CMK (cell line): ENCODE data around the gene HMCN1.
"Not testable (repeated sequence)": the region's sequence is repeated elsewhere in the genome, so short reads cannot be mapped to it uniquely, and the experiment has no call there.

Source experiments
- DNase-seq: peaks from one replicate; pipeline ENCODE4 v3.0.0-alpha.2; 2010; ENCODE audit warnings: low read depth

The HMCN1 gene

GRCh38 chr1:186206048-186206570, 471.9 kb downstream of the HMCN1 start:
- DNase-seq = no peak

DNA sequence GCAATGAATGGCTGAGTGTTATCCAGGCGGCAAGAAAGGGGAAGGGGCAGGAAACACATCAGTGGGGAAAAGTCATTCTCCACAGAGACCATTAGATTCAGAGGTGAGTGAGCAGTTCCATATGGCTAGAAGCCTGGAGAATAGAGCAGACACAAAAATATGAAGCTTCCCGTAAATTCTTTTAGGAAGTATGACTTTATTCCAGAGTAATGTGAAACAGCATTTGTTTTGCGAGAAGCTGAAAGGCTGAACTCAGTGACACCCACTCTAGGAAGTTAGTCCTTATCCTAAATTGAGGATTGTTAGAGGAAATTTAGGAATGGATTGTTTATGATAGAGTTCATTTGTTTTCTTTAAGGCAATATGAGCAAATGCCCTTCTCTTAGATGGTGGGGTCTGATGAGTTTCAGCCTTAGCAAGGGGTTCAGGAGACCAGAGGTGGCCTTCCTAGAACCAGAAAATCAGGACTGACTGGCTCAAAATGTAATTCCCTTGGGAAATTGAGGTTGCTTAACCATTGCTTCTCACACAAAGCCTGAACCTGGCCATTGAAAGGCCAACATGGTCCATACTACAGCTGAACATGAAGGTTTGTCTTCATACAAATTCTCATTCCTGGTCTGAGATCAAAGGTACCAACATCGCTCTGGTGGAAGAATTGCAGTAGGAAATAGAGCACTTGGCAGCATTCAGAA, 473.3 kb downstream of the HMCN1 start:
- no peak for DNase-seq

DNA sequence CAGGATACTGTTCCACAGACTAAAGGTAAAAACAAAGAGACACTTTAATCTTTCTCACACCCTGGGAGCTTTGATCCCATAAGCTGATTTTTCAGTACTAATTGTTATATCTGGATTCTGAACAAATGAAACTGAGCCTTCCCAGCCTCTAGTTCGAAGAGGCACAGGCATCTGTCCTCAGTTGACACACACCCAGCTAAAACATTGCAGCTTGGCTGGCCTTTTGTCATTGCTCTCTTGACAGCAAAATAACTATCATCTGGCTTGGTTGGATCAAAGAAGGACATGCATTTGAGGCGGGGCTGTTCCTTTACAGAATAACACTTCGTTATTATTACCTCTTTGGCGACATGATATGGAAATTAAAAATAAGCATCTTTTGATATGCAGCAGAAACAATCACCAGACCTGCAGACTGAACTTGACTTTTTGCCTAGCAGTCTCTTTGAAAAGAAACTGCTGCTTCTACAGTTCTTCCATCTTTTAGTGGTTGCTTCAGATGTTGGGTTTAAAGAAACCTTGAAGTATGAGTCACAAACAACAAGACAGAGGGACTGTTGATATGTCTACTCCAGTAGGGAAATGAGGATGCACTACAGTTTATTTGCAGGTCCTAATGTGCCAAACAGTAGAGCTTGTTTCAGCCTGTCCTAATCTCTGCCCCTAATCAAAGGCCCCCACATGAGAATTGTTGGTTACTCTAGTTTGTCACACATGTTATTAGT, 474.4 kb downstream of the HMCN1 start:
- DNase-seq = no peak

DNA sequence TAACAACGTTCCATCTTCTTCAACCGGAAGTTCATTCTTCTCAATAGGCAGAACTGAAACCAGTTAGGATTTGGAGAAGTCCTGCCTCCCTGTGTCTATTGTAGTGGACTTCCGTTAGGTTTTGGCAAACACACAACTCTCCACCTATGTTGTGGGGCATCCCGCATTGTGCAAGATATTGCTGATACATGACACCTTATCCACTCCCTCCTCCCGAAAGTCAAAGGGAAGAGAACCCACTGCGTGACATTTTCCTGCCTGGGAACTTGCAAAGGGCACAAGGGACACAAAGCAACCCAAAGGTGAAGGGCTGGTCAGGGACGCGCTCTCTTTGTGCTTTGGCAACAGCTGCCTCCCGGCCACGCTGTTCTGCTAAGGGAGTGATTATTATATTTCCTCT, 476.1 kb downstream of the HMCN1 start:
- no peak for DNase-seq

DNA sequence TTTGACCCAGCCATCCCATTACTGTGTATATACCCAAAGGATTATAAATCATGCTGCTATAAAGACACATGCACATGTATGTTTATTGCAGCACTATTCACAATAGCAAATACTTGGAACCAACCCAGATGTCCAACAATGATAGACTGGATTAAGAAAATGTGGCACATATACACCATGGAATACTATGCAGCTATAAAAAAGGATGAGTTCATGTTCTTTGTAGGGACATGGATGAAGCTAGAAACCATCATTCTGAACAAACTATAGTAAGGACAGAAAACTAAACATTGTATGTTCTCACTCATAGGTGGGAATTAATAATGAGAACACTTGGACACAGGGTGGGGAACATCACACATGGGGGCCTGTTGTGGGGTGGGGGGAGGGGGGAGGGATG, 477.4 kb downstream of the HMCN1 start:
- not testable (repeated sequence) for DNase-seq

DNA sequence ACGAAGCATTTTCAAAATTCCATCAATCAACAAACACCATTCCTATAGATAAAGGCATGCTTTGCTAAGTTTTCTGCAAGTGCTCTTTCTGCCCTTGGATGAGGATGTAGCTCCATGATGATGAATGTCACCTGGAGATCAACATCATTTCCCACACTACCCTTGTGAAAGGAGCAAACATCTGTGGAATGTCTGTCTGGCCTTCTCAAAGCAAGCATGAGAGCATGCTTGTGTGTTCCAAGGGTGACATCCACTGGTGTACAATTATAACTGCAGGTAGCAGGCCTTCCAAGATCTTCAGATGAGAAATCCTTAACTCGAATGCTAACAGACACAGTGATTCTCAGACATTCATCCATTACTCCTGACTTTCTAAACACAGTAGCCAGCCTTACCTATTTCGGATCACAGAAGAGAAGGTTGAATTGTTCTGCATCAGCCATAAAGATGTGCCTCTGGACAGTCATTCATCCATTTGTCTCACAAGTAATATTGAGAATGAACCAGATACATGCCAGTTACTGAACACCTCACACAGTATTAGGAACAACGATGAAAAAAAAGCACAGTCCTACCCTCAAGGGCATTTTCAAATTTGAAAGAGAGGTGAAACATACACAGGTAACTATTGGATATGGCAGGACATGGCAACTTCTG, 478.5 kb downstream of the HMCN1 start:
- DNase-seq = peak; percentile 69

DNA sequence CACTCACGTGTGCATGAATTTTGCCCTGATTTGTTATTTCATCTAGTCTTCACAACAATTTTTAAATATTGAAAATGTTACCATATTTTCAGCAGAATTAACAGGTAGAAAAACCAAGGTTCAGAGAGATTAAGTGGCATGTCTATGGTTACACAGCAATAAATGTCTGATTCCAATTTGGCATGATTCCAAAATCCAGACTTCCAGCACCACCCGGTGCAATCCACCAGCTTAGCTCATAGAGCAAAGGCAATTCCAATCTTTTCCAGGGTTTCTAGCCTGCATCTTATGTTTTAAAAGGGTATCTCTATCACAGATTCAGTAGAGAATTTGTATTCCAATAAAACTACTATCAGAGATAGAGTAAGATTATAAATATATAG, 479.0 kb downstream of the HMCN1 start:
- no peak for DNase-seq

DNA sequence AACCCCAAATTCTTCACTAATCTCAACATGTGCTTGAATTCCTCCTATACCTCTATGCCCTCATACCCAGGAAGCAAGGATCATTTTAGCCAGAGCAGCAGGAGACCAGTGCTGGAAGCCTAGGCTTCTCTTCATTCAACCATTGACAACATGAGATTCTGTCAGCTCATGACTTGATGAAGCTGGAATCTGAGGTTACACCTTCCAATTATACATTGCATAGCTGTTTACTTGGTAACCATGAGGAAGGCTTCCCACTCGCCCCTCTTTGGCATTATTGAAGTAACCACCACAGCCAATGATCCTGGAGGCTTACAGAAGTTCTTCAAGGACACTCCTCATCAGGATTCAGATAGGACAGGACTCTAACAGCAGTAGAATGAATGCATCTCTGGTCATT, 480.6 kb downstream of the HMCN1 start:
- DNase-seq = no peak

GRCh38 chr1:186215636-186216035, 481.4 kb downstream of the HMCN1 start:
- DNase-seq = no peak

DNA sequence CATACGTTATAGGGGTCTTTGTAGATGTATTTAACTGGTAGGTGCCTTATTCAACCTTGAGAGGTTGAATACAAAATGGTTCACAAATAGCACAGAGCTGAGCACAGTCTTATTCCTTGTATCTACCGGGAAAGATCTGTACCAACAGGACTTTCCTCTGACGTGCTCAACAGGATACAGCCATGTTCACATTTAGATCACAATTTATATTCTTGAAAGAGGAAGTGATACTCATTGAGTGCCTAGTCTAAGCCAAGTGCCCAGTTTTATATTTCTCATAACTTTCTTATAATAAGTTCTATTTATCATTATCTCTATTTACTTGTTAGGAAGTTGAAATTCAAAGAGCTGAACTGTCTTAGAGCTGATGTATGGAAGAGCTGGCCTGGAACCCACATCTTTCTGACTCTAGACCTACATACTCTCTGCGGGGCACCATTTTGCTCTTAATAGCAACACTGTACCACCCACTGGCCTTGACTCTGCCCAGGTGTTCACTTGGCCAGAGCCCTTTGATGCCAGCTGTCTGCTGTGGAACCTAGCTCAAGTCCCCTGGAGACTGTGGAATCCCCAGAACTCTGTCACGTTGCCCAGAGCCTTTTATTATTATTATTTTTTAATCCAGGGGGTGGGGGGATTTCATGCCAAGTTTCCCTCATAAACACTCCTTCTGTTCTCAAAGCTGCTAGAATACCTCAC, 484.6 kb downstream of the HMCN1 start:
- DNase-seq = no peak

DNA sequence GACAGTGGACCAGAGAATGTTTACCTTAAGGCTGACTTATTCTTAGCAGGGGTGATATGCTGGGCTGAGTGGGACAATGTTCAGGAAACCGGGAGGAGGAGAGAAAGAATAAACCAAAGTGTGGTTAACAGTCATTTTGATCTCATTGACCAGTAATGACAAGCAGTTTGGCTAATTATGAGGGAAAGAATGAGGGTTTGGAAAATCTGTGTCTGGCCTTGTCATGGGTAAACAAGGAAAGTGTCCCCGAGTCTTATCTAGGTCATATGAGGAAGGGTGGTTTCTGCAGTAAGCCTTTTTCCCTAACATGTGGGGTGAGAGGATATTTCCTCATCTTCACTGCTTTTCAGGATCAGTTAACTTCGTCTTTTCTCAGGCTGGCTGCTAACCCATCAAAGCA, 485.9 kb downstream of the HMCN1 start:
- no peak for DNase-seq

DNA sequence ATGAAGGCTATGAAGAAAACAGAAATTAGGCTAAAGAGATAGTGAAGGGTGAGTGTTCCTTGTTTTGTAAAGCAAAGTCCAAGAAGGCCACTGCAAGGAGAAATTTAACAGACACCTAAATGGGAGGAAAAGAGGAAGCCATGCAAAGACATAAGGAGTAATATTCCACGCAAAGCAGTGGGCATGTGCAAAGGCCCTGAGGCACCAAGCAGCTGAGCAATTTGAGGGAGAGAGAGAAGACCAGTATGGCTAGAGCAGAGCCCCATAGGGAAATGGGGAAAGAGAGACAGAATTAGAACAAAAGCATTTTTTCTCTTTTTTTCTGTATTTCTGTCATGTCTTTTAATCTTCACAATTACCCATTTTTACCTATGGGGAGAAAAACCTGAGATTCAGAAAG, 486.7 kb downstream of the HMCN1 start:
- DNase-seq = no peak

- no peak for DNase-seq
Observed at GRCh38 chr1:186225096-186225495, 490.9 kb downstream of the HMCN1 start.

- DNase-seq = no peak
Observed at GRCh38 chr1:186228749-186229148, 494.6 kb downstream of the HMCN1 start.

- no peak for DNase-seq
Observed at GRCh38 chr1:186231861-186232436, 497.8 kb downstream of the HMCN1 start.

DNA sequence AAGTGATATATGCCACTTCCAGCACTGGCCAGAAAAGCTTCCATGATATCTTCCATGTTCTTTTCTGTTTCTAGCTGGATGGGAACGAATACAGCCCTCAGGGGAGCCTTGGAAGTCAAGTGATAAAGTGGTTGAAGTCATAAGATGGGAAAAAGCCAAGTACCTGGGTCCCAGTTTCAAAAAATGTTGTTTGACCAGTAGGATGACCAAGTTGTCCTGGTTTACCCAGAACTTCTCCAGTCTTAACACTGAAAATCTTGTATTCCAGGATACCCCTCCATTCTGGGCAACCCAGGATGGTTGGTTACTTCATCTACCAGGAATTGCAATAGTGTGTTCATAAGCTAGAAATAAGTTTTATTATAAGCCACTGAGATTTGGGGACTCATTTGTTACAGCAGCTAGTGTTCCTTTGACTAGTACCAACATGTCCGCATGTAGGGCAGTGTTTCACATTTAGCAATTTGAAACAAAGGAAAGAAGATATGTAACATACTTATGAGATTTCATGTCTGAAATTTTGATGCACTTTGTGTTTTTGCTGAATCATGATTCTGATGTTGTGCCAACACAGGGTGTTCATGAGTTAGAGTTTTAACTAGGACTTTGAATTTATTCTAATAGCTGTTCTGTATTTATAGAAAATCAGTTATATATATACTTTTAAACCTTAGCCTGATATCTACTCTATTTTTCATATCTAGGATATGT, 500.9 kb downstream of the HMCN1 start:
- no peak for DNase-seq

DNA sequence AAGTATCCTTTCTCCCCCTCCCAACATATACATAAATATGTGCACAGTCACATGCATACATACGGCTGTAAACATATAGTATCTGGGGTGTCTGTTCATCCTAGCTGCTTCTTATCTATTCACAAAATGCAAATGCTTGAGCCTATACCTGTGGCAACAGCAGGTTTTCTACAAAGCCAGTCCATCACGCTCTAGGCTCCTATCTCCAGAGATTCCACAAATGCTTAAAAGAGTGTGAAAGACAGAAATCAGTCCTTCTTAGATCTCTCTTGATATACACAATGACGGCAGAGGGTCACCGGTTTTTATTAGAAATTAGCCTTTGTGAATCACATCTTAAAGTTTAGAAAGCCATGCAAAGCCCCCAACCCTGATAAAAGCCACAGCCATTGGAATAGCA, 501.5 kb downstream of the HMCN1 start:
- DNase-seq = no peak

GRCh38 chr1:186236921-186237320, 502.7 kb downstream of the HMCN1 start:
- DNase-seq = no peak

DNA sequence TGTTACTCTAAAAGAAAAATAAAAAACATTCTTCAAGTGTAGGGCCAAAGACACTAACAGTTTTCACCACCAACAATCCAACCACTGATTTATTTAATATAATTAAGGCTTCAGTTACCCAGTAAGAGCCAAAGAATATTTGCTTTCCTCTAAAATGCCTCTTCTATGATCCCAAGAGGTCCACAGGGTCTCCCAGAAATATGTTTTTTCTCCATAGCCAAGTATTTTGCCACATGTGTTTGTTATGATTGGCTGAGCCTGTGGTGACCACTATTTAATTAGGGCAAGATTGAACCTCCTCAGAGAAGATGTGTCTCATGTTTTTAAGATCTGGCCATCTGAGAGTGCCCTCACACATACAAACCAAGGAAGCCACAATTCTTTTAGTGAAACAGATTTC, 505.0 kb downstream of the HMCN1 start:
- no peak for DNase-seq

- no peak for DNase-seq
Observed at GRCh38 chr1:186240436-186240835, 506.2 kb downstream of the HMCN1 start.
